Karpas-422 (cell line): ENCODE data around the gene CHL1. TPM values are rescaled to one million over a fixed set of nuclear protein-coding genes. Genes with fewer than 3 reads are reported as not detected.

Experiments used
- DNase-seq: peaks from one replicate; pipeline ENCODE4 v3.0.0-alpha.2; 2015
- H2AFZ ChIP-seq: fragments of 200-600 bp; sonication (generic); 2 replicates; pipeline ENCODE4 v1.6.1; 2014; ENCODE audit warnings: antibody characterized with exemption, low read length, mixed read lengths
- H3K27ac ChIP-seq: fragments of 200-600 bp; sonication (generic); 2 replicates; pipeline ENCODE4 v1.5.1; 2014; ENCODE audit warnings: mild to moderate bottlenecking, low read length, moderate library complexity
- H3K27me3 ChIP-seq: fragments of 200-600 bp; sonication (generic); 2 replicates; pipeline ENCODE4 v1.6.1; 2014; ENCODE audit warnings: low read length, mixed read lengths
- H3K36me3 ChIP-seq: fragments of 200-600 bp; sonication (generic); 2 replicates; pipeline ENCODE4 v1.6.1; 2014; ENCODE audit warnings: low read length, mixed read lengths; ENCODE audit not compliant: insufficient read depth
- H3K4me1 ChIP-seq: fragments of 200-600 bp; sonication (generic); 2 replicates; pipeline ENCODE4 v1.6.1; 2014; ENCODE audit warnings: mild to moderate bottlenecking, low read length, mixed read lengths
- H3K4me2 ChIP-seq: fragments of 200-600 bp; sonication (generic); 2 replicates; pipeline ENCODE4 v1.6.1; 2014; ENCODE audit warnings: low read length, low read depth, mild to moderate bottlenecking; ENCODE audit not compliant: poor library complexity, severe bottlenecking
- H3K4me3 ChIP-seq: fragments of 200-600 bp; sonication (generic); 2 replicates; pipeline ENCODE4 v1.5.1; 2014; ENCODE audit warnings: mild to moderate bottlenecking, antibody characterized with exemption, low read length, mixed read lengths
- H3K79me2 ChIP-seq: fragments of 200-600 bp; sonication (generic); 2 replicates; pipeline ENCODE4 v1.6.1; 2014; ENCODE audit warnings: mild to moderate bottlenecking, low read length, mixed read lengths
- H3K9ac ChIP-seq: fragments of 200-600 bp; sonication (generic); 2 replicates; pipeline ENCODE4 v1.6.0; 2014; ENCODE audit warnings: low read length
- H3K9me2 ChIP-seq: fragments of 200-600 bp; sonication (generic), shearing (Covaris generic); replicated peaks from 2 replicates; pipeline ENCODE4 v1.6.0; 2014; ENCODE audit warnings: mild to moderate bottlenecking, low read length, moderate library complexity; ENCODE audit not compliant: insufficient read depth
- H3K9me3 ChIP-seq: fragments of 300-700, 200-600 bp; sonication (generic); 2 replicates; pipeline ENCODE4 v1.6.1; 2014; ENCODE audit warnings: low read length, mixed read lengths
- H4K20me1 ChIP-seq: fragments of 200-600 bp; sonication (generic); 2 replicates; pipeline ENCODE4 v1.6.1; 2014; ENCODE audit warnings: mild to moderate bottlenecking, antibody characterized with exemption, low read length, low read depth; ENCODE audit not compliant: insufficient read depth
- total RNA-seq: library from RNA; depleted of rRNA; stranded (reverse); fragments of >200 nt; shearing (Covaris generic); gene quantifications from 2 replicates; pipeline ENCODE4 v1.2.3, GENCODE V29; 2014; ENCODE audit warnings: low replicate concordance

CHL1 gene
- total RNA-seq, 1 experiment from 2014 or later = 23.3 TPM

- H3K9ac ChIP-seq = no peak overlapping the region
- H3K79me2 ChIP-seq = no peaks in the 10 kb centered on the region
- no peak overlapping the region for H3K4me3 ChIP-seq
- no peaks in the 10 kb centered on the region for H3K27me3 ChIP-seq
- H3K9me2 ChIP-seq = no peaks in the 10 kb centered on the region
- no peaks in the 10 kb centered on the region for H3K9me3 ChIP-seq
- no peaks in the 10 kb centered on the region for H3K4me1 ChIP-seq
- no peak overlapping the region for H2AFZ ChIP-seq
- no peak for DNase-seq
- no peak overlapping the region for H3K4me2 ChIP-seq
- H3K36me3 ChIP-seq = no peaks in the 10 kb centered on the region
- no peak overlapping the region for H3K27ac ChIP-seq
- H4K20me1 ChIP-seq = no peaks in the 10 kb centered on the region
These were observed 239.5 kb downstream of the CHL1 start for GRCh38 chr3:436053-436452.

GRCh38 chr3:440826-441225, 244.3 kb downstream of the CHL1 start:
- DNase-seq = no peak
- Histone ChIP-seq H3K27me3 (no peaks in the 10 kb centered on the region), H4K20me1 (no peaks in the 10 kb centered on the region), H3K4me3 (no peak overlapping the region), H3K9me3 (no peaks in the 10 kb centered on the region), H3K79me2 (no peaks in the 10 kb centered on the region), H3K36me3 (no peaks in the 10 kb centered on the region), H3K9me2 (no peaks in the 10 kb centered on the region), H3K9ac (no peak overlapping the region), H3K4me2 (no peak overlapping the region), H3K27ac (no peak overlapping the region), H2AFZ (no peak overlapping the region), H3K4me1 (no peaks in the 10 kb centered on the region)

- Histone ChIP-seq H3K9ac (no peak overlapping the region), H3K27me3 (no peaks in the 10 kb centered on the region)
- DNase-seq = no peak
These were observed 249.4 kb downstream of the CHL1 start for GRCh38 chr3:445960-446359.

GRCh38 chr3:447671-448070, 251.1 kb downstream of the CHL1 start:
- H3K9me2 ChIP-seq = no peaks in the 10 kb centered on the region

More at GRCh38 chr3:445960-446359, 249.4 kb downstream of the CHL1 start:
- H3K4me1 ChIP-seq = no peaks in the 10 kb centered on the region
- H3K36me3 ChIP-seq = no peaks in the 10 kb centered on the region
- H3K4me2 ChIP-seq = no peak overlapping the region
- no peaks in the 10 kb centered on the region for H4K20me1 ChIP-seq
- H3K27ac ChIP-seq = no peak overlapping the region
- H2AFZ ChIP-seq = no peak overlapping the region
- H3K9me3 ChIP-seq = no peaks in the 10 kb centered on the region
- H3K79me2 ChIP-seq = no peaks in the 10 kb centered on the region
- H3K9me2 ChIP-seq = no peaks in the 10 kb centered on the region
- H3K4me3 ChIP-seq = no peak overlapping the region

GRCh38 chr3:449711-450110, 253.1 kb downstream of the CHL1 start:
- Histone ChIP-seq H2AFZ (no peak overlapping the region), H3K79me2 (no peaks in the 10 kb centered on the region), H3K9me2 (no peaks in the 10 kb centered on the region), H3K27ac (no peak overlapping the region), H3K9ac (no peak overlapping the region), H3K4me1 (no peaks in the 10 kb centered on the region), H3K4me3 (no peak overlapping the region), H3K4me2 (no peak overlapping the region), H4K20me1 (no peaks in the 10 kb centered on the region), H3K36me3 (no peaks in the 10 kb centered on the region), H3K9me3 (no peaks in the 10 kb centered on the region), H3K27me3 (no peaks in the 10 kb centered on the region)
- DNase-seq = no peak

More at GRCh38 chr3:447671-448070, 251.1 kb downstream of the CHL1 start:
- Histone ChIP-seq H2AFZ (no peak overlapping the region), H3K27me3 (no peaks in the 10 kb centered on the region), H3K4me1 (no peaks in the 10 kb centered on the region), H3K4me3 (no peak overlapping the region), H4K20me1 (no peaks in the 10 kb centered on the region), H3K9ac (no peak overlapping the region), H3K4me2 (no peak overlapping the region), H3K79me2 (no peaks in the 10 kb centered on the region), H3K36me3 (no peaks in the 10 kb centered on the region), H3K9me3 (no peaks in the 10 kb centered on the region), H3K27ac (no peak overlapping the region)
- DNase-seq = no peak

- Histone ChIP-seq H3K27ac (no peak overlapping the region), H3K9ac (no peak overlapping the region), H3K9me3 (no peaks in the 10 kb centered on the region), H3K4me3 (no peak overlapping the region), H2AFZ (no peak overlapping the region), H3K36me3 (no peaks in the 10 kb centered on the region), H3K27me3 (no peaks in the 10 kb centered on the region), H3K4me2 (no peak overlapping the region), H4K20me1 (no peaks in the 10 kb centered on the region), H3K79me2 (no peaks in the 10 kb centered on the region), H3K4me1 (no peaks in the 10 kb centered on the region), H3K9me2 (no peaks in the 10 kb centered on the region)
- DNase-seq = no peak
These were observed 255.7 kb downstream of the CHL1 start for GRCh38 chr3:452221-452620.

- no peaks in the 10 kb centered on the region for H3K9me3 ChIP-seq
- no peaks in the 10 kb centered on the region for H3K4me1 ChIP-seq
- no peak for DNase-seq
- H3K9ac ChIP-seq = no peak overlapping the region
- no peak overlapping the region for H3K27ac ChIP-seq
- no peaks in the 10 kb centered on the region for H3K36me3 ChIP-seq
- no peaks in the 10 kb centered on the region for H4K20me1 ChIP-seq
- no peak overlapping the region for H3K4me3 ChIP-seq
- H2AFZ ChIP-seq = no peak overlapping the region
- H3K79me2 ChIP-seq = no peaks in the 10 kb centered on the region
- H3K9me2 ChIP-seq = no peaks in the 10 kb centered on the region
- no peaks in the 10 kb centered on the region for H3K27me3 ChIP-seq
- no peak overlapping the region for H3K4me2 ChIP-seq
These were observed 256.5 kb downstream of the CHL1 start for GRCh38 chr3:453106-453505.

- no peaks in the 10 kb centered on the region for H3K79me2 ChIP-seq
- H3K4me3 ChIP-seq = no peak overlapping the region
- H3K9ac ChIP-seq = no peak overlapping the region
- no peak overlapping the region for H3K4me2 ChIP-seq
- no peak overlapping the region for H2AFZ ChIP-seq
- H3K9me3 ChIP-seq = no peaks in the 10 kb centered on the region
- no peaks in the 10 kb centered on the region for H3K36me3 ChIP-seq
- no peaks in the 10 kb centered on the region for H3K27me3 ChIP-seq
- H3K4me1 ChIP-seq = no peaks in the 10 kb centered on the region
- H3K9me2 ChIP-seq = no peaks in the 10 kb centered on the region
- no peak overlapping the region for H3K27ac ChIP-seq
- no peak for DNase-seq
- H4K20me1 ChIP-seq = no peaks in the 10 kb centered on the region
These were observed 258.4 kb downstream of the CHL1 start for GRCh38 chr3:454986-455385.

GRCh38 chr3:458124-458523, 261.6 kb downstream of the CHL1 start:
- Histone ChIP-seq H3K9ac (no peak overlapping the region), H3K9me3 (no peaks in the 10 kb centered on the region), H3K27me3 (no peaks in the 10 kb centered on the region), H4K20me1 (no peaks in the 10 kb centered on the region), H3K4me1 (no peaks in the 10 kb centered on the region; the same call in 1 of the 2 replicates), H3K27ac (no peak overlapping the region), H2AFZ (no peak overlapping the region), H3K4me3 (no peak overlapping the region), H3K9me2 (no peaks in the 10 kb centered on the region), H3K36me3 (no peaks in the 10 kb centered on the region), H3K79me2 (no peaks in the 10 kb centered on the region), H3K4me2 (no peak overlapping the region)
- DNase-seq = no peak
